Nasal cavity respiratory epithelium epithelial cell of viscerocranial mucosa (primary cell): ENCODE measurements around the gene ZIC1. TPM values are rescaled to one million over a fixed set of nuclear protein-coding genes. Genes with fewer than 3 reads are reported as not detected.

Experiments used
- total RNA-seq: library from RNA; depleted of rRNA; stranded (reverse); fragments of >200 nt; gene quantifications from 2 replicates; pipeline ENCODE4 v1.2.3, GENCODE V29; 2014

Gene ZIC1
- total RNA-seq, result not detected in 2 replicates

GRCh38 chr3:147409143-147410115 lies at the start of gene ZIC1:
TSS of gene ZIC1 (plus strand) at chr3:147409365. CDS start at chr3:147410113, 748 bp downstream.

DNA sequence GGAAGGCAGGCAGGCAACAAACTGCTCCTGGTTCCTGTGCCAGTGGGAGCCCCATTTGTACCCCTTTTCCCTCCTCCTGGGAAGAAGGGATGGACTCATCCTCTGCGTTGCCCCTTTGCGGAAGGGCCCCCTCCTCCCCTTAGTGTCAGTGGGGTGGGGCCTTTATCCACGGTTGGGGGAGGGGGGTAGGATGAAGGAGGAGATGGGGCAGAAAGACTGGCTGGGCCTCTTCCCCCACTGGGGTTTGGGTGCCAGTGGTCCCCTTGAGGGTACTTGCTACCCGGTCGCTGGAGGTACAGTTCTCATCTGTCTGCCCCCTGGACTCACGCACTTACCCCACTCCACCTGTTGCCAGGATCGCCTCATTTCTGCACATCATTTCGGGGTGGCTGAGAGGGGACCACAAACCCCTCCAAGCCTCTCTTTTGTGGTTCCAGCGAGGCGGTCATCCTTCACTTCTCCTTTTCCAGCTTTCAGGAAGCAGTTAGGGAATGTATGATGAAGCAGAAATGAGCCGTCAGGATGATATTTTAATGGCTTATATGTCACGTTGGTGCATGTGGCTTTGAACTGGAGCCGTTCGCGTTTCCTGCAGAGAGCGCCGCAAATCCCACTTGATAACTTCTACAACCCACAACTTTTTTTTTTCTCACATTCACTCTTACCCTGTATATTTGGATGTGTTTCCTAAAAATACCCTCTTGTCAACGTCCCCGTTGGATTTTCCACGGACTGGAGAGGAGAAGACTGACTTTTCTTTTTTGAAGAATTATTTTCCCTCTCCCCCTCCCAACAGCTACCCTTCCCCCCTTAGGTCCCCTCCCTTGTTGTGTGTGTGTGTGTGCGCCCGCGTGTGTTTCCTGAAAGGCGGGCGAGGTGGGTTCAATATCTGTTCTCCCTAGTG lies 2.9 kb upstream of the ZIC1 start, which contains the start of gene ZIC4:
ZIC4 (minus strand) TSS at position 516 of the 904 bp plus-strand sequence. CDS start 3,746 bp downstream, outside the sequence.

Other genes starting within 250 kb of the ZIC1 start
- gene ZIC4, start 2.8 kb upstream of the ZIC1 start, total RNA-seq, result not detected in 2 replicates